Smooth muscle cell (in vitro differentiated cells): Measurements from ENCODE around the gene PHLDB1. TPM values are rescaled to one million over a fixed set of nuclear protein-coding genes. Genes with fewer than 3 reads are reported as not detected.

ENCODE experiments used
- DNase-seq: peaks from one replicate; lab custom pipeline; 2025; ENCODE audit not compliant: unreplicated experiment; lab: John Stamatoyannopoulos, UW
- H2AFZ ChIP-seq: fragments of 200-600 bp; sonication (generic); 2 replicates; pipeline ENCODE4 v1.6.0; 2016; ENCODE audit warnings: antibody characterized with exemption, low read depth, mild to moderate bottlenecking
- H3F3A ChIP-seq: fragments of 200-600 bp; sonication (generic); 2 replicates; pipeline ENCODE4 v1.6.0; 2017; ENCODE audit warnings: antibody characterized with exemption, low read depth
- H3K27ac ChIP-seq: fragments of 200-600 bp; sonication (generic); 2 replicates; pipeline ENCODE4 v1.5.1; 2016; ENCODE audit warnings: low read depth, mild to moderate bottlenecking
- H3K27me3 ChIP-seq: fragments of 200-600 bp; sonication (generic); 2 replicates; pipeline ENCODE4 v1.6.1; 2016; ENCODE audit warnings: low read depth, mild to moderate bottlenecking
- H3K36me3 ChIP-seq: fragments of 200-600 bp; sonication (generic); 2 replicates; pipeline ENCODE4 v1.5.1; 2016; ENCODE audit warnings: low read depth
- H3K4me1 ChIP-seq: fragments of 200-600 bp; sonication (generic); 2 replicates; pipeline ENCODE4 v1.5.1; 2016; ENCODE audit warnings: low read depth
- H3K4me2 ChIP-seq: fragments of 200-600 bp; sonication (generic); 2 replicates; pipeline ENCODE4 v1.6.0; 2016; ENCODE audit warnings: mild to moderate bottlenecking
- H3K4me3 ChIP-seq: fragments of 200-600 bp; sonication (generic); 2 replicates; pipeline ENCODE4 v1.5.1; 2016; ENCODE audit warnings: mild to moderate bottlenecking
- H3K79me2 ChIP-seq: fragments of 200-600 bp; sonication (generic); 2 replicates; pipeline ENCODE4 v1.6.0; 2016; ENCODE audit warnings: low read depth, mild to moderate bottlenecking
- H3K9ac ChIP-seq: fragments of 200-600 bp; sonication (generic); 2 replicates; pipeline ENCODE4 v1.6.0; 2016; ENCODE audit warnings: low read depth
- H3K9me3 ChIP-seq: fragments of 200-600 bp; sonication (generic); replicated peaks from 2 replicates; pipeline ENCODE4 v1.5.1; 2016; ENCODE audit warnings: low read depth
- H4K20me1 ChIP-seq: fragments of 200-600 bp; sonication (generic); 2 replicates; pipeline ENCODE4 v1.6.0; 2016; ENCODE audit warnings: low read depth
- WGBS: methylation state at CpG from one replicate; pipeline ENCODE4 v1.1.7; 2016; ENCODE audit warnings: low lambda C conversion rate; 5-methylcytosine and 5-hydroxymethylcytosine counted together
- polyA plus RNA-seq: library from polyadenylated mRNA; unstranded; fragments of >200 nt; fragmentation: Nextera tagmentation; extraction: Ambion mirVana; gene quantifications from 2 replicates; pipeline ENCODE4 v1.2.1, GENCODE V29; 2016
- total RNA-seq: library from RNA; depleted of rRNA; stranded (reverse); fragments of >200 nt; gene quantifications from 2 replicates; pipeline ENCODE4 v1.2.3, GENCODE V29; 2014
- TF ChIP-seq, protein P1 (sequence below): fragments of 200-600 bp; sonication (generic); IDR thresholded peaks from 2 replicates; pipeline ENCODE4 v1.5.1; 2017; ENCODE audit warnings: borderline replicate concordance, mild to moderate bottlenecking, antibody characterized with exemption; ENCODE audit not compliant: insufficient read depth, poor library complexity, severe bottlenecking

The PHLDB1 gene
- total and polyA plus RNA-seq, 2 experiments from 2014 or later = 86.0 to 89.0 TPM

DNA sequence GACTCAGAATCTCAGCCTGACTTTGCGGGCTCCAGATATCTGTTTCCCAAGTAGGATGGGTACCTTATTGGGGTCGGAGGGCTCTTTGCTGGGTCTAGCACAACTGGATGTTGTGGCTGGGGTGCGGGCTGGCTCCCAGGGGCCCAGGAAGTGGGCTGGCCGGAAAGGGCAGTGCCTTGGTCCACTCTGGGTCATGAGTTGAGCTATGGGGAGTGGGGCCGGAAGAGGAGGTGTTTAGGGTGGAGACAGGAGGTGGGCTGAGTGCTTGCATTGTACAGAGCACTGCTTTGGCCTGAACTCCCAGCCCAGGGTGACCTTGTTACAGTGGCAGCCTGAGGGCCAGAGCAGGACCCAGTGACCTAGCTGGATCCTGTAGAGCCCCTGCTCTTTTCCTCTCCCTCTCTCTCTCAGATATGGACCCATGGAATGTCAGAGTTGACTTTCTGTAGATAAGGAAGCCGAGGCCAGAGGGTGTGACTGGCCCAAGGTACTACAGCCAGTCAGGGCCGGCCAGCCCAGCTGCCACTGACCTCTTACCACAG is 13.2 kb downstream of the PHLDB1 start:
- peak overlapping the region; percentile 42 for H3K9ac ChIP-seq
- peaks cover 29% of the 10 kb centered on the region for H4K20me1 ChIP-seq
- peaks cover 27% of the 10 kb centered on the region for H3F3A ChIP-seq
- H2AFZ ChIP-seq = no peak overlapping the region
- H3K27me3 ChIP-seq = no peaks in the 10 kb centered on the region
- TF ChIP-seq, protein P1, sequence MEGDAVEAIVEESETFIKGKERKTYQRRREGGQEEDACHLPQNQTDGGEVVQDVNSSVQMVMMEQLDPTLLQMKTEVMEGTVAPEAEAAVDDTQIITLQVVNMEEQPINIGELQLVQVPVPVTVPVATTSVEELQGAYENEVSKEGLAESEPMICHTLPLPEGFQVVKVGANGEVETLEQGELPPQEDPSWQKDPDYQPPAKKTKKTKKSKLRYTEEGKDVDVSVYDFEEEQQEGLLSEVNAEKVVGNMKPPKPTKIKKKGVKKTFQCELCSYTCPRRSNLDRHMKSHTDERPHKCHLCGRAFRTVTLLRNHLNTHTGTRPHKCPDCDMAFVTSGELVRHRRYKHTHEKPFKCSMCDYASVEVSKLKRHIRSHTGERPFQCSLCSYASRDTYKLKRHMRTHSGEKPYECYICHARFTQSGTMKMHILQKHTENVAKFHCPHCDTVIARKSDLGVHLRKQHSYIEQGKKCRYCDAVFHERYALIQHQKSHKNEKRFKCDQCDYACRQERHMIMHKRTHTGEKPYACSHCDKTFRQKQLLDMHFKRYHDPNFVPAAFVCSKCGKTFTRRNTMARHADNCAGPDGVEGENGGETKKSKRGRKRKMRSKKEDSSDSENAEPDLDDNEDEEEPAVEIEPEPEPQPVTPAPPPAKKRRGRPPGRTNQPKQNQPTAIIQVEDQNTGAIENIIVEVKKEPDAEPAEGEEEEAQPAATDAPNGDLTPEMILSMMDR = no peak
- peak overlapping the region; percentile 91 for H3K4me2 ChIP-seq
- peak overlapping the region; percentile 99 for H3K27ac ChIP-seq
- H3K4me3 ChIP-seq = peak overlapping the region; percentile 72
- H3K79me2 ChIP-seq = peaks cover 26% of the 10 kb centered on the region
- no peaks in the 10 kb centered on the region for H3K36me3 ChIP-seq
- WGBS = 67% methylated on average over 7 of the region's 7 CpGs
- DNase-seq = no peak
- no peaks in the 10 kb centered on the region for H3K9me3 ChIP-seq
- H3K4me1 ChIP-seq = peaks cover 43% of the 10 kb centered on the region

DNA sequence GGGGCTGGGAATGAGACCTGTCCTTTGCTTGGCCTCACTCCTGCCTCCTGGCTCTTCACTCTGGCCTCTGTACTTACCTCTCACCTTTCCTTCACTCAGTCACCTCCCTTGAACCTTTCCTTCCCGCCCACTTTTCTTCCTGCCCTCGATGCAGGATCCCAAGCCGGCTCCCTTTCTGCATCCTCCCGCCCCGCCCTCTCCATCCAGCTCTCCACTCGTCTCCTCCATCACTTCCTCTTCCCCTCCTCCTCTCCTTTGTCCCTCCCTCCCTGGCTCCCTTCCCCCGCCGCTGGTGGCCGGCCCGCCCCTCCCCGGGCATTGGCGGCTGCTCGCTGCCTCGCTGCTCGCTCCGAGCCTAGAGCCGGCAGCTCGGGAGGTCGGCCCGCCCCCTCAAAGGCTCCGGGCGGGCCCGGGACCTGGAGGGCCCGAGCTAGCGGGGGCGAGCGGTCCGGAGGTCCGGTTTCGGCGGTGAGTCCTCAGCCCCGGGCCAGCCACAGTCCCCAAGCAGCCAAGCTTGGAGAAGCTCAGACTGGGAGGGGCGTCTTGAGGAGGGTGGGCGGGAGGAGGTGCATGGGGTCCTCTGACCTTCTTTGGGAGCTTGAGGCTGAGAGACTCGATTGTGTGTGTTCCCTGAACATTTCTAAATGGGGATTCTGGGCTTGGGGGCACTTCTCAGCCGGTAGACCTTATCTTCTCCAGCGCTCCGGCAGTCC is 13.8 kb downstream of the PHLDB1 start:
- Histone ChIP-seq H4K20me1 (peaks cover 35% of the 10 kb centered on the region), H3K4me2 (peak overlapping the region; percentile 91), H2AFZ (no peak overlapping the region), H3K4me3 (peak overlapping the region; percentile 72), H3K27me3 (no peaks in the 10 kb centered on the region), H3K27ac (peak overlapping the region; percentile 99), H3F3A (peaks cover 27% of the 10 kb centered on the region), H3K9me3 (no peaks in the 10 kb centered on the region), H3K79me2 (peaks cover 26% of the 10 kb centered on the region), H3K9ac (peak overlapping the region; percentile 89), H3K36me3 (no peaks in the 10 kb centered on the region), H3K4me1 (peaks cover 37% of the 10 kb centered on the region)
- DNase-seq = peak; percentile 58
- WGBS = 2% methylated on average over 18 of the region's 38 CpGs
- TF ChIP-seq, protein P1 = no peak

DNA sequence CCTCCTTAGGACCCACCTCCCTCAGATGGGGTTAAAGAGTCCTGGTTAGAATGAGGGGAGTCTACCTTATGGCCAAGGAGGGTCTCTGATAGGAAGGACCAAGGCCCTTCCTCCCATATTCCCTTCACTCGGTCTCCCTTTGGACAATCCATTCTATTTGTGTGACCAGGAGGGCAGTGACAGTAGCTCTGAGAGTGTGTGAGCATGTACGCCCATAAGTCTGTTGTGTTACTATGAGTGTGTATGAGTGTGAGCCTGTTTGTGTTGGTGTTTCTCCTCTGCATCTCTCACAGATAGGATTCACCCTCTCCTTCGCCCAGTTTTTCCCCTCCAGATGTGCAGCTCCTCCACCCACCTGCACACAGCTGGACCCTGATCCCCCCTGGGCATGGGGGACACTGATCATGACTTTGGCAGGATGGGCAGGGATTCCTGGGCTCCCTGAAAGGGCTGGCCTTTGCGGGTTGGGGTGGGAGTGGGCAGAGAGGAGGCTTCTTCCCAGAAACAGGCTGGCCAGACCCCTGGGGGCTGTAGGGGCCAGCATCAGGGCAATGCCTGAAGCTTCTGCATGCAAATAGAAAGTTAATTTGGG is 14.5 kb downstream of the PHLDB1 start:
- peaks cover 42% of the 10 kb centered on the region for H4K20me1 ChIP-seq
- DNase-seq = no peak
- no peaks in the 10 kb centered on the region for H3K9me3 ChIP-seq
- H3K4me3 ChIP-seq = peak overlapping the region; percentile 72
- H3K27me3 ChIP-seq = no peaks in the 10 kb centered on the region
- H3K36me3 ChIP-seq = no peaks in the 10 kb centered on the region
- peaks cover 34% of the 10 kb centered on the region for H3K4me1 ChIP-seq
- peak overlapping the region; percentile 99 for H3K27ac ChIP-seq
- 25% methylated on average over 4 of the region's 4 CpGs for WGBS
- TF ChIP-seq, protein P1 = no peak
- peaks cover 27% of the 10 kb centered on the region for H3F3A ChIP-seq
- H3K79me2 ChIP-seq = peaks cover 26% of the 10 kb centered on the region
- H3K9ac ChIP-seq = peak overlapping the region; percentile 89
- peak overlapping the region; percentile 91 for H3K4me2 ChIP-seq
- H2AFZ ChIP-seq = no peak overlapping the region
